HepG2 (cell line): Measurements from ENCODE around the gene EEFSEC. TPM values are rescaled to one million over a fixed set of nuclear protein-coding genes. Genes with fewer than 3 reads are reported as not detected.

Experiments
- ATF5 ChIP-seq: sonication (generic); formaldehyde crosslinking; IDR thresholded peaks from 2 replicates; pipeline ENCODE4 v1.4.0; 2020; ENCODE audit warnings: mild to moderate bottlenecking, low read depth, missing genetic modification reagents
- CREBL2 ChIP-seq: sonication (generic); formaldehyde crosslinking; IDR thresholded peaks from 2 replicates; pipeline ENCODE4 v1.8.1; 2023; ENCODE audit warnings: missing genetic modification reagents, mild to moderate bottlenecking, borderline replicate concordance
- CREM ChIP-seq, 2 experiments: sonication (generic) in 1 of 2; formaldehyde crosslinking in 1 of 2; IDR thresholded peaks; 2 replicates each; pipeline versions ENCODE4 v1.4.0 to v1.6.1; 2016 to 2020; ENCODE audit warnings: antibody characterized with exemption in 1 of 2, mild to moderate bottlenecking in 1 of 2, missing genetic modification reagents in 1 of 2
- EED ChIP-seq: sonication (generic); formaldehyde crosslinking; IDR thresholded peaks from 2 replicates; pipeline ENCODE4 v1.5.0; 2020; ENCODE audit warnings: mild to moderate bottlenecking, missing genetic modification reagents
- GABPA ChIP-seq, 2 experiments: IDR thresholded peaks; 2 replicates each; pipeline ENCODE4 v1.6.1; 2011 to 2016; ENCODE audit warnings: low read depth in 2 of 2, low read length in 1 of 2, missing biosample characterization in 1 of 2, missing genetic modification characterization in 1 of 2
- KAT7 ChIP-seq: IDR thresholded peaks from 2 replicates; pipeline ENCODE4 v1.6.1; 2018; ENCODE audit warnings: borderline replicate concordance, missing compliant biosample characterization
- PAF1 ChIP-seq: IDR thresholded peaks from 2 replicates; pipeline ENCODE4 v1.6.1; 2016; ENCODE audit warnings: missing genetic modification reagents, missing compliant biosample characterization
- RORA ChIP-seq: sonication (generic); formaldehyde crosslinking; IDR thresholded peaks from 2 replicates; pipeline ENCODE4 v1.5.0; 2020; ENCODE audit warnings: mild to moderate bottlenecking, missing genetic modification reagents, moderate library complexity
- TFAP4 ChIP-seq: sonication (generic); IDR thresholded peaks from 2 replicates; pipeline ENCODE4 v1.6.1; 2016; ENCODE audit warnings: low read depth, borderline replicate concordance
- ZBTB4 ChIP-seq: sonication (generic); formaldehyde crosslinking; IDR thresholded peaks from 2 replicates; pipeline ENCODE4 v1.4.0; 2020; ENCODE audit warnings: missing genetic modification reagents, mild to moderate bottlenecking, borderline replicate concordance
- ZFP36L2 ChIP-seq: sonication (generic); formaldehyde crosslinking; IDR thresholded peaks from 2 replicates; pipeline ENCODE4 v1.4.0; 2020; ENCODE audit warnings: missing genetic modification reagents
- ZNF138 ChIP-seq: sonication (generic); formaldehyde crosslinking; IDR thresholded peaks from 2 replicates; pipeline ENCODE4 v1.5.0; 2020; ENCODE audit warnings: mild to moderate bottlenecking, low read depth, missing genetic modification reagents
- ZNF224 ChIP-seq: sonication (generic); formaldehyde crosslinking; IDR thresholded peaks from 2 replicates; pipeline ENCODE4 v1.5.0; 2020; ENCODE audit warnings: mild to moderate bottlenecking, missing genetic modification reagents
- ZNF556 ChIP-seq: sonication (generic); formaldehyde crosslinking; IDR thresholded peaks from 2 replicates; pipeline ENCODE4 v1.4.0; 2020; ENCODE audit warnings: mild to moderate bottlenecking, missing genetic modification reagents, borderline replicate concordance
- ZNF737 ChIP-seq: sonication (generic); formaldehyde crosslinking; IDR thresholded peaks from 2 replicates; pipeline ENCODE4 v1.5.0; 2020; ENCODE audit warnings: missing genetic modification reagents, mild to moderate bottlenecking, borderline replicate concordance
- ZNF775 ChIP-seq: sonication (generic); formaldehyde crosslinking; IDR thresholded peaks from 2 replicates; pipeline ENCODE4 v1.4.0; 2020; ENCODE audit warnings: missing genetic modification reagents, mild to moderate bottlenecking, moderate library complexity, borderline replicate concordance
- polyA plus RNA-seq, 8 experiments: library from polyadenylated mRNA; depleted of rRNA in 3 of 8; stranded (reverse) in 7 of 8; unstranded in 1 of 8; fragments of >200 nt; fragmentation: Illumina TruSeq in 4 of 8; extraction: Trizol in 4 of 8; gene quantifications; 2 replicates each; pipeline versions ENCODE4 v1.2.1 to v1.2.3, GENCODE V29; 2011 to 2016; ENCODE audit warnings: low read depth in 4 of 8, missing spikeins in 1 of 8, mixed read lengths in 1 of 8; ENCODE audit not compliant: insufficient read depth in 1 of 8
- total RNA-seq, 5 experiments: library from RNA; depleted of rRNA; stranded (reverse); fragments of >200 nt; fragmentation: Illumina TruSeq; extraction: Trizol; gene quantifications; 2 replicates each; pipeline ENCODE4 v1.2.3, GENCODE V29; 2016; ENCODE audit warnings: low read depth in 1 of 5
- TF ChIP-seq, protein P1 (sequence below): sonication (generic); formaldehyde crosslinking; IDR thresholded peaks from 2 replicates; pipeline ENCODE4 v1.4.0; 2020; ENCODE audit warnings: missing genetic modification reagents
- TF ChIP-seq, protein P2 (sequence below): sonication (generic); formaldehyde crosslinking; IDR thresholded peaks from 2 replicates; pipeline ENCODE4 v1.5.0; 2020; ENCODE audit warnings: missing genetic modification reagents
- TF ChIP-seq, protein P3 (sequence below): sonication (generic); formaldehyde crosslinking; IDR thresholded peaks from 2 replicates; pipeline ENCODE4 v1.8.1; 2023; ENCODE audit warnings: mild to moderate bottlenecking, moderate library complexity, missing genetic modification reagents

EEFSEC gene
- total and polyA plus RNA-seq, 2 of the 13 experiments (the other 11 are each of a cell fraction or from before 2014, with no cell fraction given), result 6.4 to 24.2 TPM

- TF ChIP-seq TFAP4 (no peak), CREM (IDR thresholded peaks at IDR 0.05) (no peak), CREM (CRISPR knock-in tag; IDR thresholded peaks at IDR 0.05) (no peak), EED (CRISPR knock-in tag) (peak; percentile 97), ZFP36L2 (no peak), ZNF775 (CRISPR knock-in tag) (no peak), ATF5 (CRISPR knock-in tag) (no peak), ZNF556 (CRISPR knock-in tag) (peak; percentile 98), ZBTB4 (CRISPR knock-in tag) (no peak), RORA (CRISPR knock-in tag) (no peak), ZNF138 (peak; percentile 95), GABPA (IDR thresholded peaks at IDR 0.05; ENCODE audit: low read depth, low read length) (peak; percentile 82), GABPA (CRISPR knock-in tag; IDR thresholded peaks at IDR 0.05; ENCODE audit: low read depth) (peak; percentile 90), CREBL2 (peak; percentile 73; the same call in 1 of the 2 replicates), PAF1 (no peak), ZNF224 (CRISPR knock-in tag) (peak; percentile 57; the same call in 1 of the 2 replicates), ZNF737 (CRISPR knock-in tag) (no peak), KAT7 (CRISPR knock-in tag) (peak; percentile 99)
- TF ChIP-seq, protein P1, sequence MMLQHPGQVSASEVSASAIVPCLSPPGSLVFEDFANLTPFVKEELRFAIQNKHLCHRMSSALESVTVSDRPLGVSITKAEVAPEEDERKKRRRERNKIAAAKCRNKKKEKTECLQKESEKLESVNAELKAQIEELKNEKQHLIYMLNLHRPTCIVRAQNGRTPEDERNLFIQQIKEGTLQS, result peak; percentile 50; the same call in 1 of the 2 replicates
- TF ChIP-seq, protein P2, sequence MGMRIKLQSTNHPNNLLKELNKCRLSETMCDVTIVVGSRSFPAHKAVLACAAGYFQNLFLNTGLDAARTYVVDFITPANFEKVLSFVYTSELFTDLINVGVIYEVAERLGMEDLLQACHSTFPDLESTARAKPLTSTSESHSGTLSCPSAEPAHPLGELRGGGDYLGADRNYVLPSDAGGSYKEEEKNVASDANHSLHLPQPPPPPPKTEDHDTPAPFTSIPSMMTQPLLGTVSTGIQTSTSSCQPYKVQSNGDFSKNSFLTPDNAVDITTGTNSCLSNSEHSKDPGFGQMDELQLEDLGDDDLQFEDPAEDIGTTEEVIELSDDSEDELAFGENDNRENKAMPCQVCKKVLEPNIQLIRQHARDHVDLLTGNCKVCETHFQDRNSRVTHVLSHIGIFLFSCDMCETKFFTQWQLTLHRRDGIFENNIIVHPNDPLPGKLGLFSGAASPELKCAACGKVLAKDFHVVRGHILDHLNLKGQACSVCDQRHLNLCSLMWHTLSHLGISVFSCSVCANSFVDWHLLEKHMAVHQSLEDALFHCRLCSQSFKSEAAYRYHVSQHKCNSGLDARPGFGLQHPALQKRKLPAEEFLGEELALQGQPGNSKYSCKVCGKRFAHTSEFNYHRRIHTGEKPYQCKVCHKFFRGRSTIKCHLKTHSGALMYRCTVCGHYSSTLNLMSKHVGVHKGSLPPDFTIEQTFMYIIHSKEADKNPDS (CRISPR knock-in tag), result peak; percentile 54; the same call in 1 of the 2 replicates
- TF ChIP-seq, protein P3, sequence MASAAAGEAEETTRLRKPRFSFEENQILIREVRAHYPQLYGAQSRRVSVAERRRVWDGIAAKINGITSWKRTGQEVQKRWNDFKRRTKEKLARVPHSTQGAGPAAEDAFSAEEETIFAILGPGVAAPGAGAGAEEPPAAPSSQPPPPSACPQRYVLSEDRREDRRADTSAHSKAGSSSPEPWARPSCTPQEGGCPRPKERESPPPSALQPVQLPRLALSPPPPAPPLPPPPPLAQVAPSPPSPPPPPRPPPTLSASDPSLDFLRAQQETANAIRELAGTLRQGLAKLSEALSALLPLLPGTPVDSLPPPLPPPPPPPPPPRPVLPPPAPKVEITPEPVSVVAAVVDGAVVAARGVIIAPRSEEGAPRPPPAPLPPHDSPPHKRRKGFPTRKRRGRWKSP (CRISPR knock-in tag), result peak; percentile 78
These were observed at the start of gene EEFSEC (continued) for GRCh38 chr3:128153156-128154041.
